ENCODE measurements around the gene MTERF1. TPM values are rescaled to one million over a fixed set of nuclear protein-coding genes. Genes with fewer than 3 reads are reported as not detected.

MTERF1 gene
- total RNA-seq, 1 experiment from 2014 or later: 10.0 TPM

DNA sequence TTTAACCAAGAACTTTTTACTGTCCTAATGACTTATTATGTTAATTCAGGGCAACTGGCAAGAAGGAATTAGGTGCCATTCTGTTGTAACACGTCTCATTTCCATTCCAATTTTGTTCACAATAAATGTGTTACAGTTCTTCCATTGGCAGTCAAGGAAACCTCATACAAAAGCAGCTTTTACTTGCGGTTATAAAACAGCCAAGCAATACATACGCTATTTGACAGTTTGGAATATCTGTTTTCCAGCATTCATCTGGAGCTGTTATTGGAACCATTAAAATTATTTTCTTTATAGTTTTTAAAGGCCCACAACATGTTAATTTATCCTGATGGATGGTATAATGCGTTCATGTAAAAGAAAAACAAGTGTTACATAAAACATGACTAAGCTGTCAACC lies 33.3 kb downstream of the MTERF1 start:
- no peaks in the 10 kb centered on the region for H3K9me3 ChIP-seq (ENCODE audit: low read length)
- no peaks in the 10 kb centered on the region for H3K36me3 ChIP-seq (ENCODE audit: low read depth, low read length)
- H3F3A ChIP-seq (ENCODE audit: low read length, unreplicated experiment): no peaks in the 10 kb centered on the region
- H3K4me2 ChIP-seq (ENCODE audit: low read length): no peak overlapping the region
- no peaks in the 10 kb centered on the region for H3K27me3 ChIP-seq (ENCODE audit: low read length)
- no peak overlapping the region for H3K4me3 ChIP-seq (ENCODE audit: low read length)
- BruUV-seq (replicated peaks): no TSS peak
- ChIA-PET CTCF (no interaction called here), POLR2A (ENCODE audit: unreplicated experiment) (no interaction called here)
- no peak overlapping the region for H3K27ac ChIP-seq (ENCODE audit: low read length)
- no peaks in the 10 kb centered on the region for H3K9me2 ChIP-seq (replicated peaks; ENCODE audit: low read length)
- intact Hi-C loops (cut with micrococcal nuclease): no loop called here
- no peak overlapping the region for H3K9ac ChIP-seq (ENCODE audit: low read length)
- no peak for ATAC-seq
- H3K79me2 ChIP-seq (ENCODE audit: low read length): no peaks in the 10 kb centered on the region
- TF ChIP-seq, protein P1, sequence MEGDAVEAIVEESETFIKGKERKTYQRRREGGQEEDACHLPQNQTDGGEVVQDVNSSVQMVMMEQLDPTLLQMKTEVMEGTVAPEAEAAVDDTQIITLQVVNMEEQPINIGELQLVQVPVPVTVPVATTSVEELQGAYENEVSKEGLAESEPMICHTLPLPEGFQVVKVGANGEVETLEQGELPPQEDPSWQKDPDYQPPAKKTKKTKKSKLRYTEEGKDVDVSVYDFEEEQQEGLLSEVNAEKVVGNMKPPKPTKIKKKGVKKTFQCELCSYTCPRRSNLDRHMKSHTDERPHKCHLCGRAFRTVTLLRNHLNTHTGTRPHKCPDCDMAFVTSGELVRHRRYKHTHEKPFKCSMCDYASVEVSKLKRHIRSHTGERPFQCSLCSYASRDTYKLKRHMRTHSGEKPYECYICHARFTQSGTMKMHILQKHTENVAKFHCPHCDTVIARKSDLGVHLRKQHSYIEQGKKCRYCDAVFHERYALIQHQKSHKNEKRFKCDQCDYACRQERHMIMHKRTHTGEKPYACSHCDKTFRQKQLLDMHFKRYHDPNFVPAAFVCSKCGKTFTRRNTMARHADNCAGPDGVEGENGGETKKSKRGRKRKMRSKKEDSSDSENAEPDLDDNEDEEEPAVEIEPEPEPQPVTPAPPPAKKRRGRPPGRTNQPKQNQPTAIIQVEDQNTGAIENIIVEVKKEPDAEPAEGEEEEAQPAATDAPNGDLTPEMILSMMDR (conservative IDR thresholded peaks at IDR 0.05; ENCODE audit: low read depth, low read length): no peak
- no peak for TF ChIP-seq EZH2 (IDR thresholded peaks at IDR 0.05; ENCODE audit: low read length, unreplicated experiment)
- no peak for TF ChIP-seq EZH2phosphoT487 (IDR thresholded peaks at IDR 0.05; ENCODE audit: borderline replicate concordance, low read length)
- H2AFZ ChIP-seq (ENCODE audit: low read length): no peak overlapping the region
- H3K4me1 ChIP-seq (ENCODE audit: insufficient read depth, low read length): peaks cover 16% of the 10 kb centered on the region
- no peak for DNase-seq
- no peaks in the 10 kb centered on the region for H4K20me1 ChIP-seq (ENCODE audit: low read length)

DNA sequence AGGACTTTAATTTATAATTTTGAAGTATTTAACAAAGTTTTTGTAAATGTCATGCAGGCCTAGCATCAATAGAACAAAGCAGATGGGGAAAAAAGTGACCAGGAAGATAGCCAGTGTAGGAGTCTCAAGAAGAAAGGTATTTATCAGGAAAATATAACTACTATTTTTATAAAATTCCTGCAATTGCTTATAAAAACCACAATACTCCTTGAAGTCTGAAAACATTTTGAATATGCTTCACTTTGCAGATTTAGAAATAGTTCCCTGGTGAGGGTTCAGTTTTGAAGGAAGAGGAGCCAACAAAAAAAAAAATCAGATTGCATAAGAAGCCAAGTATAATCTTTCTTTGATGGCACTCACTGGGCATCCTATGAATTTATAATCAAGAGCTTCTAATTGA lies 34.1 kb downstream of the MTERF1 start:
- no peaks in the 10 kb centered on the region for H3K9me2 ChIP-seq (replicated peaks; ENCODE audit: low read length)
- no peaks in the 10 kb centered on the region for H3K79me2 ChIP-seq (ENCODE audit: low read length)
- BruUV-seq (replicated peaks): no TSS peak
- DNase-seq (no peak), ATAC-seq (no peak)
- no peaks in the 10 kb centered on the region for H3K36me3 ChIP-seq (ENCODE audit: low read depth, low read length)
- ChIA-PET POLR2A (ENCODE audit: unreplicated experiment) (no interaction called here), CTCF (no interaction called here)
- no peak overlapping the region for H3K9ac ChIP-seq (ENCODE audit: low read length)
- H3K4me3 ChIP-seq (ENCODE audit: low read length): no peak overlapping the region
- intact Hi-C loops (cut with micrococcal nuclease): no loop called here
- no peak overlapping the region for H2AFZ ChIP-seq (ENCODE audit: low read length)
- no peak overlapping the region for H3K4me2 ChIP-seq (ENCODE audit: low read length)
- no peaks in the 10 kb centered on the region for H3F3A ChIP-seq (ENCODE audit: low read length, unreplicated experiment)
- peaks cover 16% of the 10 kb centered on the region for H3K4me1 ChIP-seq (ENCODE audit: insufficient read depth, low read length)
- no peaks in the 10 kb centered on the region for H4K20me1 ChIP-seq (ENCODE audit: low read length)
- no peak overlapping the region for H3K27ac ChIP-seq (ENCODE audit: low read length)
- no peaks in the 10 kb centered on the region for H3K9me3 ChIP-seq (ENCODE audit: low read length)
- H3K27me3 ChIP-seq (ENCODE audit: low read length): no peaks in the 10 kb centered on the region
- TF ChIP-seq, protein P1 (conservative IDR thresholded peaks at IDR 0.05; ENCODE audit: low read depth, low read length): no peak
- TF ChIP-seq EZH2 (IDR thresholded peaks at IDR 0.05; ENCODE audit: low read length, unreplicated experiment) (no peak), EZH2phosphoT487 (IDR thresholded peaks at IDR 0.05; ENCODE audit: borderline replicate concordance, low read length) (no peak)

DNA sequence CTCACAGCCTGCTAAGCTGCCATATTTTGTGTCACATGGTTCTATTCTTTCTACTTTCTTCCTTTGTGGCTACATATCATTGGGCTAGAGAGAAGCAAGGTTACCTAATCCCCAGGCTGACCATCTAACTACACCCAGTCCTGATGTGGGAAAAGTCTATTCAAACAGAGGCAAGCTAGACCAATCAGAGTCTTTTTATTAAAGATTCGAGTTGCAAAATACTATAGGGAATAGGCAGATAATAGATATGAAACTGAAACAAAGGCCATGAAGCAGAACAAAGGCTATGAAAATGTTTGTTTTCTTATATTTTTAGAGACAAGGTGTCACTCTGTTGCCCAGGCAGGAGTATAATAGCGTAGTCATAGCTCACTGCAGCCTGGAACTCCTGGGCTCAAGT lies 36.7 kb downstream of the MTERF1 start:
- no peak for ATAC-seq

More for the DNA sequence above, 36.7 kb downstream of the MTERF1 start:
- no peaks in the 10 kb centered on the region for H3K79me2 ChIP-seq (ENCODE audit: low read length)
- no peak overlapping the region for H3K4me2 ChIP-seq (ENCODE audit: low read length)
- H2AFZ ChIP-seq (ENCODE audit: low read length): no peak overlapping the region
- no peak overlapping the region for H3K4me3 ChIP-seq (ENCODE audit: low read length)
- no peak for DNase-seq
- intact Hi-C loops (cut with micrococcal nuclease): no loop called here
- H3K9ac ChIP-seq (ENCODE audit: low read length): no peak overlapping the region
- no TSS peak for BruUV-seq (replicated peaks)
- H3K4me1 ChIP-seq (ENCODE audit: insufficient read depth, low read length): no peaks in the 10 kb centered on the region
- no peaks in the 10 kb centered on the region for H3K9me2 ChIP-seq (replicated peaks; ENCODE audit: low read length)
- TF ChIP-seq EZH2 (IDR thresholded peaks at IDR 0.05; ENCODE audit: low read length, unreplicated experiment) (no peak), EZH2phosphoT487 (IDR thresholded peaks at IDR 0.05; ENCODE audit: borderline replicate concordance, low read length) (no peak)
- TF ChIP-seq, protein P1 (conservative IDR thresholded peaks at IDR 0.05; ENCODE audit: low read depth, low read length): no peak
- H4K20me1 ChIP-seq (ENCODE audit: low read length): no peaks in the 10 kb centered on the region
- ChIA-PET CTCF (no interaction called here), POLR2A (ENCODE audit: unreplicated experiment) (no interaction called here)
- no peak overlapping the region for H3K27ac ChIP-seq (ENCODE audit: low read length)
- H3K27me3 ChIP-seq (ENCODE audit: low read length): no peaks in the 10 kb centered on the region
- H3F3A ChIP-seq (ENCODE audit: low read length, unreplicated experiment): no peaks in the 10 kb centered on the region
- no peaks in the 10 kb centered on the region for H3K9me3 ChIP-seq (ENCODE audit: low read length)
- H3K36me3 ChIP-seq (ENCODE audit: low read depth, low read length): no peaks in the 10 kb centered on the region

All from PC-3 (cell line).